Measurements from ENCODE around the gene RBM20.
"Not testable (repeated sequence)": the region's sequence is repeated elsewhere in the genome, so short reads cannot be mapped to it uniquely, and the experiment has no call there.

RBM20 gene

DNA sequence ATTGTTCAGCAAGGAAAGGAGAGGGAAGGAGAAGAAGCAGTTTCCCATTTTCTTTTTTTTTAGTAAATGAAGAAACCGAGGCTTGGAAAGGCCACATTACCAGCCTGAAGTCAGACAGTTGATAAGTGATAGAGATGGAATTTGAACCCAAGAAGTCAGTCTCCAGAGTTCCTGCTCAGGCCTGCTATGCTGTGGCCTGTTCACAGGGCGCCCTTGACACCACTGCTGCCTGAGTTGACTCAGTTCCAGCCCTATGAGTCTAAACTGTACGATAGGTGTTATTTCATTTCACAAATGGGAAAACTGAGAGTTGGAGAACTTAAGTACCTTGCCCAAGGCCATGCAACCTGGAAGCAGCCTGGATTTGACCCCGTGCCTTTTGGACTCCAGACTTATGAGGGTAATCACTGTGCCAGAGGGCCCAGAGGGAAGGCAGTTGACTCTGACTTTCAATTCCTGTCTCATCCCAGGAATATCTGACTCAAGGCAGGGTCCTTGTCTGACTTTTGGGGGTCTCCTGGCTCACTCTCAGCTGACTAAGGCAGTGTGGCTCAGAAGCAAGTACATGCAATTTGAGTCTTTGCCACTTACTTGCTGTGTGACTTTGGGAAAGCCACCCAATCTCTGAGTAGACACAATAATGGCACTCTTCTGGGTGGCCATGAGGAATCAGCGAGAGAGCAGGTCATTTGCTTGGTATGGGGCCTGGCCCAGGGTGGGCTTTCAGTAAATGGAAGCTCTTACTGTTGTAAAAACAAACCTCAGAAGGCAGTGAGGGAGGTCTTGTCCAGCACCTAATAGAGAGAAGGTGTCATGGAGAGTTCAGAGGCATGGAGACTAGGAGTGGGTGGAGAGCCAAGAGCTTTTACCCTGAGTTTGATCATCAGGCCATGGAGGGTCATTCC lies 17.9 kb upstream of the RBM20 start:
- DNase-seq: no peak

DNA sequence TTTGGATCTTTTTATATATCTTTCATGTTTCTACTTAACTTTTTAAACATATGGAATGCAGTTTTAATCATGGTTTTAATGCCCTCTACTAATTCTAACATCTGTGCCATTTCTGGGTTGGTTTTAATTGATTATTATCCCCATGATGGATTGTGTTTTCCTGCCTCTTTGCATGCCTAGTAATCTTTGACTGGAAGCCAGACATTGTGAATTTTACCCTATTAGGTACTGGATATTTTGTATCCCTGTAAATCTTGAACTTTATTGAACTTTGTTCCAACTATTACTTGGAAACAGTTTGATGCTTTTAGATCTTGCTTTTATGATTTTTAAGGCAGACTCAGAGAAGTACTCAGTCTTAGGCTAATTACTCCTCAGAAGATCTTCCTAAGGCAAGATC lies 16.0 kb upstream of the RBM20 start:
- no peak for DNase-seq

DNA sequence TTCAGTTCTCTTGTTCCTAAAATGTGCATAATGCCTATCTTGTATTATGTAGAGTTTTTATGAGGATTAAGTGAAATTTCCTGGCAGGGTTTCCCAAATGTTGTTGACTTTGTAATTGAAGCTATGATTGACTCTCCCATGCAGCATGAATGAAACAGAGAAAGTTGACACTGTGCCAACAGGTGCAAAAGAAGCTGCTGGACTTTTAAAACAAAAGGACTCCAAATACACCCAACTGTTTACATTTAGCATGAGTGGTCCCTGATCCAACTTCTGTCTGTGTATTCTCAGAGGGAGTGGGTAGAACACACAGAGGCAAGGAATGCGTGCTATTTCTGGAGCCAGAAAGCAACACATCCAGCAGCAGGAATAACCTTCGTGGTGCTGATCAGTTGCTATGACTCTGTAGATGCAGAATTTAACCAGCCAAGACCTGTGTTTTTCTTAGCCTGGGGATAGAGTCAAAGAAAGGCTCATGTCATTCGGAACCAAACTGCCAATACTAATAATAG lies 14.4 kb upstream of the RBM20 start:
- no peak for DNase-seq

DNA sequence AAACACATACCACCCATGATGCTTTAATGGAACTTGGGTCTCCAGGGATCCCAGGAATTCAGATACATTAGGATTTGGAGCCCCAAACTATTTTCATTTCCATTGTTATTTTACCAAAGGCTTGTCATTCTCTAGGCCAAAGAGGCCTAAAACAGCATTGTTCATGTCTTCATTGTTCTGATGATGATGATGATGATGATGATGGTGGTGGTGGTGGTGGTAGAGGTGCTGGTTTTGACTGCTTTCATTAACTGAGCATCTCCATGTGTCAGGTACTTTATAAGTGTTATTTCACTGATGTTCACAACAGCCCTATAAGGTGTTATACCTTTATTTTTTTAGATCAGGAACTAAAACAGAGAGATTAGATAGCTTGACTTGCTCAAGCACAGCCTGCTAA lies 12.2 kb upstream of the RBM20 start:
- DNase-seq: no peak

DNA sequence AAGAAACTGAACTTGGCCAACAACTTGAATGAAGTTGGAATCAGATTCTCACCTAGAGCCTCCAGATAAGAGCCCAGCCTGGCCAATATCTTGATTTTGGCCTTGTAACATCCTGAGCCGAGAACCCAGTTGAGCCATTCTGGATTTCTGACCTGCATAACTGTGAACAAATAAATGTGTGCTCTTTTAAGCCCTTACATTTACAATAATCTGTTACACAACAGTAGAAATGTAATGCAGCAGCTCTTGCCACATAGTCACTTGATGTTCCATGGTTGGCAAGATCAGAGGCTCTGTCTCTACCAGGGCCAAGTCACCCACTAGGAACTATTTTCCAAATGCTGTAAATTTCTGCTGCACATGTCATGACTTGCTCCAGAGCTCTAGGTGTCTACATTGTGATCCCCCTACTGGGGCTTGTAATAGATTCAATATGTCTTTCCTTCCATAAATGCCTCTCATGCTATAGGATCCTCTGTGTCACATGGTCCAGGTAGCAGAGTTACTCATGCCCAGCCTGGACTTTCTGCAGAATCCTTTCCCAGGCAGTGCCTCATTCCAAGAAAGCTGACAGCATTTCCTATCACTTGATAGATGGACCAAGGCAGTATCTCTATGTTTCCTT lies 11.4 kb upstream of the RBM20 start:
- DNase-seq: no peak

DNA sequence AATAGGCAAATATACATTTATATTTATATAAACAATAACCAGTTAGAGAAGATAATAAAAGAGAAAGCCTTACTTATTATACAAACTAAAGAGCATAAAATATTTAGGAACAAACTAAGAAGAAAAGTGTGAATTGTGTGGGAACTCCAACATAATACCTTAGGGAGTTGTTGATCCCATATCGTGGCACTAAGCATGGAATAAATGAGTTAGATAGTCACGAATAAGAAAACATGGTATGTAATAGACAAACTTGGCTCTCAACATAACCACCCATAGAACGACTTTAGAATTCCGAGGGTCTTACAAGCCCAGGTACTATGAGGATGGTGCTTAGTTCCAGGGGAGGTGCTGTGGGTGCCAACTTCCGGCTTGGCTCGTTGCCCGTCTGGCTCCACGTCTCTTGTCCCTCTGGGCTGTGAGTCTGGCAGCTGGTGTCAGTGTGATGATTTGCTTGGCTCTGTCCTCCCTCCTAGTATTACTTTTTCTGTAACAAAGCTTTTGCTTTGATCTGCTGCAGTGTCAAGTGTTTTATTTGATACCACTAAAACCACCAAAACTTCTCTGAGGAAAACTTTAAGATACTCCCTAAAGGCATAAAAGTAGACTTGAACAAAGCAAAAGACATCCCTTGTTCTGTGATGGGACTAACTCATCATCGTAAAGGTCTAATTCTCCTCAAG lies 9.5 kb upstream of the RBM20 start:
- no peak for DNase-seq

DNA sequence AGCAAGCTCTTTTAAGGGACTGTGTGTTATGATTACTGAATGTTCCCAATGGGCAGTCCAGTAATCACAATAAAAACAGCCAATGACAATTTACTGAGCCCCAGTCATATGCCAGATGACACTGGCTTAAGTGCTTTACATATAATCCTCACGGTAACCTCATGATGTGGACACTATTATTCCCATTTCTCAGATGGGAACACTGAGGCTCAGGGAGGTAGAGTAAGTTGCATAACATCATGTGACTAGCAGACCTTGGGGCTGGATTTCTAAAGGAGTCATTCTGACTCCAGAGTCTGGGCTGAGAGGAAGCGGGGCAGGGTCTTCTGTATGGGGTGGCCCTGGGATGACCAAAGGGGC lies 7.6 kb upstream of the RBM20 start:
- DNase-seq: no peak

DNA sequence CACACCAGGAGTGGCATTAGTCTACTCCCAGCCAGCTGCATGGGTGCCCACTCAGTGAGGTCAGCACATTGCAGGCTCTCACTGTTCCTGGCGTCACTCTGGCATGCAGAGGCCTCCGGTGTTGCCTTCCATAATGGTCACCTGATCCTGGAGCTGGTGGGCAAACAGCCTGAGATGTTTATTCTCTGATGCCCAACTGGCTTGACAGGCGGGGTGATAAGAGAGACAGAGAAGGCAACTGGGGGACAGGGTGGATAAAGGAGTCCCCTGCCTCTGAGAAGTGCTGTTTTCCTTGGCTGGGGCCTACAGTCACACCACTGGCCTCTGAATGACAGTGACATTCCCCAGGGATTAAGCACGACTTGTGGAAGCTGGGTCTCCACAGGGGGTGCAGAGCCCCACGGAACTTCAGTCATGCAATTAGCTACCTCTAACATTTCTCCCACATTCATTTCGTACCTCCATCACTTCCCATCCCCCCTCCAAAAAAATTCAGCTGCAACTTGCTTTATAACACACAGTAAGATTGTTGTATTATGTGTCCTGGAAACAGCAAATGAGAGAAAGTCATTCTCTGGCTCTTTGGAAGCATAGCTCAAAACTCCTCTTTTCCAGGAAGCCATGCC lies 7.1 kb upstream of the RBM20 start:
- no peak for DNase-seq

DNA sequence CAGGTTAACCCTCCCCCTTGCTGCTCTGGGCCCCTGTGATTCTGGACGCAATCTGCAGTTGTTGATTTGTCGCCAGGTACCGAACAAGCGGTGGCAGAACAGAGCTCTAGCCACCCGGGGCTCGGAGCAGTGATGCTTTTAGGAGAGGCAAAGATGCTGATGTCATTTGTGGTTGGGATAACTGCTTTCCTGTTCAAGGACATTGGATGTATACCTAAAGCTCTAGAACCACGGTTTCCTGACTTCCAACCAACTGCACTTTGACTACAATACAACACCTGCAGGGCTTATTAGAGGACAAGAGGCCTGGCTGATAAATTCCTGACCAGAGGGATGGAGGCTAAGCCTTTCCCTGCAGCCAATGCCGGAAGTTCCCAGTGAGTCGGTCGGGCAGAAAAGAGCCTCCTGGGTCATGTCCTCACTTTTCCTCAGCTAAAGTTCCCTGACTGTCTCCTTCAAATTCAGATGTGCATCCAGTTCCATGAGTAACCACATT lies 6.5 kb upstream of the RBM20 start:
- DNase-seq: no peak

DNA sequence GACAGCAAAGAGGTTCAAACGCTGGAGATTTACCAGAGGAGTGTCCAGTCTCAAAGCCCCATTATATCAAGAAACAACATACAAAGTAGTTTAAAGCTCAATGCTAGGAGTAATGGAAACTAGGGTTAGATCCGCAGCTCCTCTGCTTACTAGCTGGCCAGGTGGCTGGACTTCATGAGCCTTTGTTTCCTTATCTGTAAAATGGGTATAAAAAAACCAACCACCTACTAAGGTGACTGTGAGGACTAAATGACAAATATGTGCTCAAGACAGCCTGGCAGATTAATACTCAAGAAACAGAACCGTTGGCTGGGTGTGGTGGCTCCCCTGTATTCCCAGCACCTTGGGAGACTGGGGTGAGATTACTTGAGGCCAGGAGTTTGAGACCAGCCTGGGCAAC lies 5.8 kb upstream of the RBM20 start:
- no peak for DNase-seq

DNA sequence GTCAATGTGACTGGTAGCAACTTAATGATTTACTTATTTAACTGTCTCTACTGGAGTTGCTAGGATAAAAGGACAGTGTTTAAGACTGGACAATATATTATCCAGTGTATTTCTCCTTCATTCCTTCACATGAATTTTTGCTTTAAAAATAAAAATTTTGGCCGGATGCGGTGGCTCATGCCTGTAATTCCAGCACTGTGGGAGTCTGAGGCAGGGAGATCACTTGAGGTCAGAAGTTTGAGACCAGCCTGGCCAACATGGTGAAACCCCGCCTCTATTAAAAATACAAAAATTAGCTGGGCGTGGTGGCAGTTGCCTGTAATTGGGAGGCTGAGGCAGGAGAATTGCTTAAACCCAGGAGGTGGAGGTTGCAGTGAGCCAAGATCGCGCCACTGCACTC lies 5.1 kb upstream of the RBM20 start:
- DNase-seq: not testable (repeated sequence)

DNA sequence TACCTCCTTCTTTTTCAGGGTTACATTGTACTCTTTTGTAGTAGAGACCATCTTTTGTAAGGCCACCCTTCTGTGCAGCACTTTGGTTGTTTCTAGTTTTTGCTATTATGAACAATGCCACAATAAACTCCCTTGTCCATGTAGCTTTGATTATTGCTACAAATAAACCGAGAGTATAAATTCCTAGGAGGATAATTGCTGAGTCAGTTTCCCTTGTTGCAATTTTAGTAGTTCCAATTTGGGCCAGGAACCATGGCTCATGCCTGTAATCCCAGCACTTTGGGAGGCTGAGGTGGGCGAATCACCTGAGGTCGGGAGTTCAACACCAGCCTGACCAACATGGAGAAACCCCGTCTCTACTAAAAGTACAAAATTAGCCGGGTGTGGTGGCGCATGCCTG lies 4.3 kb upstream of the RBM20 start:
- DNase-seq: not testable (repeated sequence)

DNA sequence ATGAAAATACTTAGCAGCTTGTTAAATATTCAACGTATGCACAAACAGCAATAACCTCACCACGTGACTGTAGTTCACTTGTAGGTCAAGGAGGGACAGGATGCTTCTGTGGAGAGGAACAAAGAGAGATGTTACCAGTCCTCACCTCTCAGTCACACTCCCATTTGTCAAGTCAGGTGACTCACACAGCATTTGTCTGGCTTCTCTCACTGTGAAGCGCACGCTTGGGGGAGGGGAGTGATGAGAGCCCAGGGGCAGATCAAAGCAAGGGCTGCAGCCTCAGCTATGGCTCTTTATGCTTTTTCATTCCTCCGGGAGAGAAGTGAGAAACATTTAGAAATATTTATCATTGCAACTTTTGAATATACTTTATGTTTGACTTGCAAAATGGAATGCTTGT lies 2.9 kb upstream of the RBM20 start:
- DNase-seq: no peak

DNA sequence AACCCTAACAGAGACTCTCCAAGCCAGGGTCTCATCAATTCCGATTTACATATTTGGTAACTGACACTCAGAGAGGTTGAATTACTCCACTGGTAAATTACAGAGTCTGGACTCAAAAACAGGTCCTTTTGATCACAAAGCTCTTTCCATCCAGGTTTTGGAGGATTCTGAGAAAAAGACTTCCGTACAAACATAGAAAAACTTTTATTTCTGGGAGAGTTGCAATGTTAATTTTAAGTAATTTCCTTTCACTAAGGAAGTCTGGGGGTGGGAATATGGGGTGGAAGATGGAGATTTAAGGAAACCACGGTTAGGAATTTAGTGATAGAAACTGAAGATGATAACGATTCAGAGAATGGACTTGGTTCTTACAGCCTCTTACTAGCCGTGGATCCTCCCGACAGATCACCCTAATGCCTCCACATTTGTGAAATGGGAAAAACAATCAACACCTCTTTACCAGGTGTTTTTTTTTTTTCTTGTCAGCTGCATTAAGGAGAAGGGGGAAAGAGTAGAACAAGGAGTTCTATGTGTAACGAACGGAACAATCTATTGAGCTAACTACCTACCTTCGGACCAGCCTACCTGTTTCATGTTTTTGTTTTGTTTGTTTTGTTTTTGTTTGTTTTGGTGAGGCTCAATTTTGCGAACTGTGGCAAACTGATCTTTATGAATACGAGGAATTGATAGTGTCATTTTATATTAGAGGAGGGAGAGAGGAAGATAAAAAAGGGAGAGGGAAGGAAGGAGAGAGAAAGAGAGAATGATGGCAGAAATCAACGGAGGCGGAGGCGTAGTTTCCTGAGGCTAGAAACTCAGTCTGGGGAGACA lies 1.7 kb upstream of the RBM20 start:
- DNase-seq: no peak

DNA sequence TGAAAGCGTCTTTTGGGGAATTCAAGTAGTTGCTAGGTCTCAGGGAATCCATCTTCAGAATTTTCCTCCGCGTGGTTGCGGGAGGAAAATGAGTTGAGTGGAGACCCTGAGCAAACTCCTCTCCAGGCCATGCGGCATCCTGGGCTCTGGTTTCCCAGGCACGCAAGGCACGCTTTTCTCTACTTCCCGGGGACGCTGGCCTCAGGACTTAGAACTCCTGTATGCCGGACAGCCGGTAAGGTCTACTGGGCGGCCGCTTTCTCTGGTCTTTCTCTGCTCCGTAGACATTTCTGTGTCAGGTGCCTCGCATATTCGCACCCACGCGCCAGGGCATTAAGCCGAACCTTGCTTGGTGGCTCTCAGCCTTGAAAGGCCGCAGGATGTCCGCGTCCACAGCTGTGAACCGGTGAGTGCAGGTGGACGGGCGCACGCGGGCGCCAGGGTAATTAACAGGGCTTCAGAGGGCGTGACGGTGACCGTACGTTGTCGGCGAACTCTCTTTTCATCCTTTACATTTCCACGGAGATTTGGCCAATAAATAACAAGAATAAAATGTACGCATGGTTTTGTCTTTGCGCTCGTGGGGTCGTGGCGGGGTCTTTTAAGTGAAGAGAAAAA lies 992 bp upstream of the RBM20 start:
- DNase-seq: no peak

DNA sequence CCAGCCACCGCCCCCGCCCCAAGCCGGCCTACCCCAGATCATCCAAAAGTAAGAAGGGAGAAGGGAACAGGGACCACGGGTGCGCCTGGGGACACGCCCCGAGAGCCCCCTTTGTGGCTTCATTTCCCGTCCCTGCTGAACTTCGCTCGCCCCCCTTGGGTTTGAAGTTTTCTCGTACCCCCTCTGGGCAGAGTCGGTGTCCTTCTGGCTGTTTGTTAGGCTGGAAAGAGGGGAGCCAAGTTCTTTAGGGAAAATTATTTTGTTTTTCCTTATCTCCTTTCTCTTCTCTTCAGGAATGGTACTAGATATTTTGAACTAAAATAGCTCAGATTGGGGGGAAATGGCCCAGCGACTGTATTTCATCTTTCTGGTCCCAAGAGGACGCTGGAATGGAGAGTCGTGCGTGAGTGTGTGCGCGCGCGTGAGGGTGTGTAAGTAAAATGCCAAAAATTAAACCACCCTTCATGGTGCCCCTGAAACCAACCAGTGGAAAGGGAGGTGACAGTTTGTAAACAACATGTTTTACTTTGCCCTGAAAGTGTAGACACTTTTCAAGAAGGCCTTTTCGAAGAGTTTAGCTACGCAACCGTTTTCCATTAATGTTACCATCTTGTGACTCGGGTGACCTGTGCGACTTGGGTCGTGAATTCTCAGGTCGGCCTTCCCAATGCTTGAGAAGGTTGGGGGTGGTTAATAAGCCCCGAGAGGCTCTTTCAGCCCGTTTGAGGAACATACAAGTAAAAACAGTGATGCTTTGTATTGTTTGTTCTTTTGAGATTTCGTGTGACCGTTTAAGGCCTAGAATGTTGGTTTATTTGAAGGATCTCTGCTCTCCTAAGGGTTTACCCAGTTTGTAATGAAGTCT lies 694 bp downstream of the RBM20 start:
- DNase-seq: no peak

DNA sequence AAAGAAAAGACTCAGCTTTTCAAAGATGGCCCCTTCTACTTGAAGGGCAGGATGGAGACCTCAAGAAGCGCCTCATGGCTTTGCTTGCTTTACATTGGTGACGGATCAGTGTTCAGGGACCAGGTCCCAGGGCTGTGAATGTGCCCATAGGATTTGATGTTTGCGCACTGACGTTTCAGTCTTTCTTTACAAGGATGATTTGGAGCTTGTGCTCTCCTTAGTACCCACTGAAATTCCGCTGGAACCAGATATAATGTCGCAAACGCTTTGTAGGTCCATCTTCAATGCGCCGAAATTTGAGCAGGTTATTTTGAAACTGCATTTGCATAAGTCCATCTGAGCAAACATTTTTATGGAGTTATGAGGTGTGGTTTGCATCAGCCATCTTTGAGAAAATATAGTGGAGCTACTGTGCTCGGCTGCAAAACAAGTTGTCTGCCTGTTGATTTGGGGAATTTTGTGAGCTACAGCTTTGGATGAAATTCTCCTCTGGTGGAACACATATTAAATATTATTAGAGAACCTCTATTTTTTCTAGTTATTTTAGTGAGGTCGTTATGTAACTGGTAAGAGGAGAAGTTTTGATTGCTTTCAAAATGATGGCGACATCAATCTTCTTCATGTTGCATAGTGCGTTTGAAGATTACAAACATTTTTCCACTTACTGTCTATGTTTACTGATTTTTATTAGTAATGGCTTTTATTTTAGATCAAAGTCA lies 2.4 kb downstream of the RBM20 start:
- no peak for DNase-seq

DNA sequence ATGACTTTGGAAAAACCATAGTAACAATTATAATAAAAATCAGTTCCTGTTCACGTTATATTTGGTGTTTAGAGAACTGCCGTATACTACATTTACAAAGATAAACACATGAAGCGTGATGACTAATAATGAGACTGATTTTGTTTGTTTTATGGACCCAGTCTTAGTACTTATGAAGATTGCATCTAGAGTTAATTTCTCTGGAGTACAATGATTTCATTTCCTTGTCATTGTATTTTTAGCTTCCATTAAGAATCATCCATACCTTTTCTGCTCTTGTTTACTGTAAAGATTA lies 2.9 kb downstream of the RBM20 start:
- no peak for DNase-seq

DNA sequence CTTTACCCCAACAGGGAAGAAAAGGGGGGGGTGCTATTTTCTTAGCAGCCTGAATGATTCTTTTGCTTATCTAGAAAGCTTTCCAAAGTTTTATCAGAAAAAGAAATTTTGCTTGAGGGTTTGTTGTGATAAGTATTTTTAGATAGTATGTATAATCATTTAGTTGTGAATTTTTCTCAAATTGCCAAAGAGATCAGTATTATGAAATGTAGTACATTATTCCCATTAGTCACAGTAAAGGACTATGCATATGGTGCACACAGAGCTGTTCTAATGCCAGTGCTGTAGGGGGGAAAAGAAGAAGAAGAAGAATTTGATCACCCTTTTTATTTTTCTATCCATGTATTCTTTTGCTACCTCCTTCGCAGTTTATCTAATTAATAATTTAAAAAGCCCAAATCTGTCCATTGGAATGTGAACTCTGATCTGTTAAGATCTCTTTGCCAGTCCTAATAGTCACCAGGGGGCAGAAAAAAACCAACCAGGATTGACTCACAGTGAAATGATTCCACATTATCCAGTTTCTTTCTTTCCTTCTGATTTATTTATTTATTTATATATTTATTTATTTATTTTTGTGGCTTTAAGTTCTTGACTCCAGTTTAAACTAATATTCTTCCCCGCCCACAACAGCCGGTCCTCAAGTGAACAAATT lies 4.7 kb downstream of the RBM20 start:
- DNase-seq: no peak
